Effector CD4-positive, alpha-beta T cell (primary cell): ENCODE results near the gene GFM1.

Source experiments
- DNase-seq: peaks from one replicate; pipeline ENCODE4 v3.0.0-alpha.2; 2020
- total RNA-seq: gene quantifications from one replicate; lab custom pipeline; 2026; lab: John Stamatoyannopoulos, UW

GFM1 gene
- 49.3 reads per million, percentile 68 among the genes with 10 or more reads in this experiment for total RNA-seq

- DNase-seq, result peak; percentile 90
Observed at GRCh38 chr3:158644345-158644908, at the start of gene GFM1. GFM1 (plus strand) TSS chr3:158644527; CDS start chr3:158644635, 108 bp downstream.

GRCh38 chr3:158600787-158601186, 43.5 kb upstream of the GFM1 start:
- DNase-seq, result no peak

- DNase-seq, result no peak
Observed at GRCh38 chr3:158602227-158602626, 42.1 kb upstream of the GFM1 start.

- no peak for DNase-seq
Observed at GRCh38 chr3:158617982-158618875, 26.1 kb upstream of the GFM1 start.

DNA sequence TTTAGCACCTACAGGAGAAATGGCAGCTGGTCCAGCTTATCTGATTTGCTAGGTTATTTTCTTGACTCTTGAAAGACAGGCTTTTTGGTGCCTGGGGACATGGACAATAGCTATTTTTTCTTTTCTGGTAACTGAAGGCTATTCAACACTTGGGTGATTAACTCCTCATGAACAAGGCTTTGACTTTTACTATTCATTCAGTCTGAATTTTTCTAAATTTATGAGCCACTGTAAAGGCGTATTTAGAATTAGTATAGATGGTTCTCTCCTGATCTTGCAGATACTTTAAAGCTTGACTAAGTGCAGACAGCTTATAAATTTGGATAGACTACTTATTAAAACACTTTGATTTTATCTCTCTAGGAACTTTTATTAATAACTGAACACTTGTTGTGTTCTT, 18.4 kb upstream of the GFM1 start:
- no peak for DNase-seq

DNA sequence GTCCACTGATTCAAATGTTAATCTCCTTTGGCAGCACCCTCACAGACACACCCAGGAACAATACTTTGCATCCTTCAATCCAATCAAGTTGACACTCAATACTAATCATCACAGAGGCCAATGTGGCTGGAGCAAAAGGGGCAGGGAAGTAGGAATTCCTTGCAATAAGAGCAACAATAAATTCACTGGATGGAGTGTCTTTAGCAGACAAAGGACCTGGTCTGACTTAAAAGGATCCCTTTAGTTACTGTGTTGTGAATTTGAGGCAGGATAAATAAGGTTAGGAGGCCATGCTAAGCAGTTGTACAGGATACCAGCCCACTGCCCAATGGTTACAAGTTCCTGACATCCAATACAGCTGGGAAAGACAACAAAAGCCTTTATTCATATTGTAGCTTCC, 12.3 kb upstream of the GFM1 start:
- no peak for DNase-seq

DNA sequence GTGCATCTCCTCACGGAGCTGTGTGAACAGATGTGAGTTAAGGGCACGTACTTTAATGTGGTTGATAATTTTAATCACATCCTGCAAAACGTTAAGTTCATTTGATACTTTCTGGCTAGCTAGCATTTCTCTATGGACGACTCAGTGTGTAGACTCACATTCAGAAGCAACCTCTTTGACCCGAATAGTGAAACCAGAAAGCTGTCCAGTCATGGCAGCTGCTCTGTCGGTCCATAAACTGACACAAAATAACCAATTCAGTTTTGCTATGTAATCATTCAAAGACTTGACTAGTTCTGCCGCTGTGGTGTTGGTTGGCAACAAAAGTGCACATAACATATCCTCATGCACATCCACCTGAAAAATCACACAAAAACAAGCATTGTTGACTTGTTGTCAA, 3.7 kb upstream of the GFM1 start:
- no peak for DNase-seq

- DNase-seq, result no peak
Observed at GRCh38 chr3:158642005-158642404, 2.3 kb upstream of the GFM1 start.

GRCh38 chr3:158642474-158643210, 1.7 kb upstream of the GFM1 start:
- DNase-seq, result no peak

DNA sequence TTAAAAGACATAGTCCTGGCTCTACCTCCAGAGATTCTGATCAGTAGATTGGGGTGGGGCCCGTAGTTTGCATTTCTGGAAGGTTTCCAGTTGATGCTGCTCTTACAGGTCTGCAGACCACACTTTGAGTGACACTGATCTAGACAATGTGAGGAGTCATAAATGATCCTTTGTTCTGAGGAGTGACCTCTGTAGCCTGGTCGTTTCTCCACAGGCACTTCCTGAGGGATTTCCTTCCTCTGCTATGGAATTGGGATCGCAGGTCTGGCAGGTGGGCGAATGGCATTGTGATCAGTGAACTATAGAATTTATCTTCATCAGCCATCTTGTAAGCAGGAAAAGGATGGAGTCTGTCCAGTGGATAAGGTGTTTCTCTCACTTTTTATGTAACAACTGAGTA, 5.5 kb downstream of the GFM1 start:
- DNase-seq, result no peak

DNA sequence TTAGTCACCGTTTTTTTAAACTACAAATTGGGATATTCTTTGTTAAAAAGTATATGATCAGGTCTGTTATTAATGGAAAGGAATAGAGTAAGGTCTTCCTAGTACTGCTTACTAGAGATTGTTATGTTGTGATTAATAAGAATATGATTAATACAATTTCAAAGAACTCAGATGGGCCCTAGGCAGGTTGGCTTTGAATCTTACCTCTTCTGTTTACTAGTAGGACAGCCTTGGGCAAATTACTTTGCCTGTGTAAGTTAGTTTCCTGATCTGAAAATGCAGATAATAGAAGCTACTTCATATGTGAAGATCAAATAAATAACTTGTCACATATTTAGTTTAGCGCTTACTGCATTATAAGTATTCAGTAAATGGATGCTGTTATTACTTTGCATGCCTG, 6.9 kb downstream of the GFM1 start:
- no peak for DNase-seq

GRCh38 chr3:158652463-158652862, 8.1 kb downstream of the GFM1 start:
- DNase-seq, result no peak

GRCh38 chr3:158658889-158659288, 14.6 kb downstream of the GFM1 start:
- no peak for DNase-seq

GRCh38 chr3:158659454-158660237, 15.3 kb downstream of the GFM1 start:
- DNase-seq, result peak; percentile 46

GRCh38 chr3:158660711-158661110, 16.4 kb downstream of the GFM1 start:
- DNase-seq, result no peak

GRCh38 chr3:158663246-158663645, 18.9 kb downstream of the GFM1 start:
- DNase-seq, result no peak

DNA sequence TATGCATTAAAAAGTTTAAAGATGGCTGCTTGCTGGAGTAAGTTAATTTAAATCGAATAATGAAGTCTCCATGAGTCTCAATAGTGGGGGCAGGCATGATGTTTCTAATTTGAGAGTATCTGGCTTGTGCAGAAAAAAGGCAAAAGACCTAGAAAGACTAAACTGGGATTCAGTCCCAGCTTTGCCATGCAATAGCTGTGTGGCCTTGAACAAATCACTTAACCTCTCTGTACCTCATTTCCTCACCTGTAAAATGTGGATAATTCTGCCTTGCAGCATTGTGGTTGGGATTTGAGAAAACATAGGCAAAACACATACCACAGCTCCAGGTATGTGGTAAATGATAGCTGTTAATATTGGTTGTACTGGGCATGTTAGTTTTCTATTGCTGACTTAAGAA, 19.5 kb downstream of the GFM1 start:
- DNase-seq, result no peak

GRCh38 chr3:158666416-158666815, 22.1 kb downstream of the GFM1 start:
- no peak for DNase-seq

DNA sequence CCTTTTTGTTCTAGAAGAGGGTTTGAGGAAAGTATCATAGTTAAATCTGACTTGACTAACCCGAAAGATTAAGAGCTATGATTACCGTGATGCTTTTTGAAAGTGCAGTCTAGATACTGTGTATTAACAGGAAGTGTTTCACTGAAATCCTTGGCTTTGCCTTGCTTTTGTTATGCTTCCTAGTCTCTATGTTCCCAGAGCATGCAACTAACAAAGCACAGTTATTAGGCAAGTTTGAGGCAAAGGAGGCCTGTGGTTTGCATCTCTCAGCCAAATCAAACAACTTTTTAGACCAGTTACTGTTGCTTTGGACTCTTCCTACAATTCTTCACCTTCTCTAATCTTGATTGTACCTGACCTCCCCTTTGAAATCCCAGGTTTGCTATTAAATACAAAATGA, 24.2 kb downstream of the GFM1 start:
- no peak for DNase-seq

GRCh38 chr3:158671821-158672214, 27.5 kb downstream of the GFM1 start:
- no peak for DNase-seq

- DNase-seq, result peak; percentile 79
Observed at GRCh38 chr3:158672215-158673176, 28.2 kb downstream of the GFM1 start, which contains the start of gene LXN. LXN (minus strand) TSS chr3:158672648; CDS start chr3:158672478, 170 bp downstream.
